Measurements from ENCODE around the gene PRDM9.

PRDM9 gene

DNA sequence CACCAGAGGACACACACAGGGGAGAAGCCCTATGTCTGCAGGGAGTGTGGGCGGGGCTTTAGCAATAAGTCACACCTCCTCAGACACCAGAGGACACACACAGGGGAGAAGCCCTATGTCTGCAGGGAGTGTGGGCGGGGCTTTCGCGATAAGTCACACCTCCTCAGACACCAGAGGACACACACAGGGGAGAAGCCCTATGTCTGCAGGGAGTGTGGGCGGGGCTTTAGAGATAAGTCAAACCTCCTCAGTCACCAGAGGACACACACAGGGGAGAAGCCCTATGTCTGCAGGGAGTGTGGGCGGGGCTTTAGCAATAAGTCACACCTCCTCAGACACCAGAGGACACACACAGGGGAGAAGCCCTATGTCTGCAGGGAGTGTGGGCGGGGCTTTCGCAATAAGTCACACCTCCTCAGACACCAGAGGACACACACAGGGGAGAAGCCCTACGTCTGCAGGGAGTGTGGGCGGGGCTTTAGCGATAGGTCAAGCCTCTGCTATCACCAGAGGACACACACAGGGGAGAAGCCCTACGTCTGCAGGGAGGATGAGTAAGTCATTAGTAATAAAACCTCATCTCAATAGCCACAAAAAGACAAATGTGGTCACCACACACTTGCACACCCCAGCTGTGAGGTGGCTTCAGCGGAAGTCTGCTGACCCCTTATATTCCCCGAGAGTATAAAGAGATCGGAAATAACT lies 20.0 kb downstream of the PRDM9 start:
- peak; percentile 15 for DNase-seq (ENCODE audit: low read depth, low spot score)

DNA sequence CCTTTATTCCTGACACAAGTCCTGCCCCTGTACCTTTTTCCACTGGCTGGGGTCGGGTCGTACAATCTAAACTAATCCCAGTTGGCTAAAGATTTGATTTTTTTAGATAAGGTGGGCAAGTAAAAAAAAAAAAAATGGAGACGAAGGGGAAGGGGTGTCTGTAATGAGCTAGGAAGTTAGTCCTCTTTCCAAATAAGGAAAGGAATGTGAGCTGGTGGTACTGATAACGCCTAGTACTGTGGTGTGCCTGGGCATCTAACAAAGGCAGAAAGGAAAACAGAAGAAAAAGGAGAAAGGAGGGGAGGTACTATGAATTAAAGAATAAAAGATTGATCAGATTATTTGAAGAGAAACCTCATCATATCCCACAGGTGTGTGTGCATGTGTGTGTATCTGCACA lies 21.3 kb downstream of the PRDM9 start:
- DNase-seq (ENCODE audit: low read depth, low spot score) = no peak

DNA sequence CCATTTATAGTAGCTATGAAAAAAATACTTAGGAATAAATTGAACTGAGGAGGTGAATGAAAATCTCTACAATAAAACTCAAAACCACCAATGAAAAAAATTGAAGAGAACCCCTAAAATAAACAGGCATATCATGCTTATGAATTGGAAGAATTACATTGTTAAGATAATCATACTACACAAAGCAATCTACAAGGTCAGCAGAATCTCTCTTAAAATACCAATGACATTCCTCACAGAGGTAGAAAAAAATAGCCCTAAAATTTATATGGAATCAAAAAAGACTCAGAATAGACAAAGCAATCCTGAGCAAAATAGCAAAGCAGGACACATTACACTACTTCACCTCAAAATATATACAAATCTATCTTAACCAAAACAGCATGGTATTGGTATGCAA lies 23.2 kb downstream of the PRDM9 start:
- no peak for DNase-seq (ENCODE audit: low read depth, low spot score)

DNA sequence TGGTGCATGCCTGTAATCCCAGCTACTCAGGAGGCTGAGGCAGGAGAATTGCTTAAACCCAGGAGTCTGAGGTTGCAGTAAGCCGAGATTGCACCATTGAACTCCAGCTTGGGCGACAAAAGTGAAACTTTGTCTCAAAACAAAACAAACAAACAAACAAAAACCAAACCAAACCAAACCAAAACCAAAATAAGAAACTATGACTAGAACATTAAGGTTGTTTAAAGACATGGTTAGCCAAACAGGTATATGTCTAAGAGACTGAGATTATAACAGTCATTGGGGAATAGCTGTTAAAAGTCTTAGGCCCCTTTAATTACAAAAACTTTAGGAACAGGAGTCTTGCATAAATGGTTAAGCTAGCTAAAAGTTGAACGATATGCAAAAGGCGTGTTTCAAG lies 63.6 kb downstream of the PRDM9 start:
- DNase-seq (ENCODE audit: low read depth, low spot score) = no peak
